PC-3 (cell line): Measurements from ENCODE around the gene CD177.
"Not testable (repeated sequence)": the region's sequence is repeated elsewhere in the genome, so short reads cannot be mapped to it uniquely, and the experiment has no call there.

Experiments used
- CTCF ChIP-seq: fragments of 300-600 bp; sonication (generic); conservative IDR thresholded peaks from 2 replicates; pipeline ENCODE4 v1.5.1; 2017; ENCODE audit warnings: antibody characterized with exemption, low read depth, mild to moderate bottlenecking, low read length
- EZH2phosphoT487 ChIP-seq: fragments of 300-600 bp; sonication (generic); IDR thresholded peaks from 2 replicates; pipeline ENCODE4 v1.6.1; 2018; ENCODE audit warnings: mild to moderate bottlenecking, antibody characterized with exemption, low read length, borderline replicate concordance

DNA sequence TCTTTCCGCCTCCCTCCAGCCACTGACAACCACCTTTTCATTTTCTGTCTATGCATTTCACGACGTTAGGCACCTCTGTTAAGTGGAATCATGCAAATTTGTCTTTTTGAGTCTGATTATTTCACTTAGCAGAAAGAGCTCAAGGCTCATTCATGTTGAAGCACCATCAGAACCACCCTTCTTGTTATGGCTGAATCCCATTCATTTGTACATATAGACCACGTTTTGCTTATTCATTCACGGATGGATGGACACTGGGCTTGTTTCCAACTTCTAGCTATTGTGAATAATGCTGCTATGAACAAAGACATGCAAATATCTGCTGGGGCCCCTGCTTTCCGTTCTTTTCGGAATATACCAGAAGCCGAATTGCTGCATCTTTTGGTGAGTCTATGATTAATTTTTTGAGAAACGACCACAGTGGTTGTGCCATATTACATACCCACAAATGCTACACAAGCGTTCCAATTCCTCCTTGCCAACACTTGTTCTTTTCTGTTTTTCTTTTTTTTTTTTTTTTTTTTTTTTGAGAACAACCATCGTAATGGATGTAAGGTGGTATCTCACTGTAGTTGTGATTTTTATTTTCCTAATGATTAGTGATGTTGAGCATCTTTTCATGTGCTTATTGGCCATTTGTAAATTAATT lies 37.5 kb downstream of the CD177 start:
- not testable (repeated sequence) for TF ChIP-seq CTCF, EZH2phosphoT487
